ENCODE results near the gene CASR.

DNA sequence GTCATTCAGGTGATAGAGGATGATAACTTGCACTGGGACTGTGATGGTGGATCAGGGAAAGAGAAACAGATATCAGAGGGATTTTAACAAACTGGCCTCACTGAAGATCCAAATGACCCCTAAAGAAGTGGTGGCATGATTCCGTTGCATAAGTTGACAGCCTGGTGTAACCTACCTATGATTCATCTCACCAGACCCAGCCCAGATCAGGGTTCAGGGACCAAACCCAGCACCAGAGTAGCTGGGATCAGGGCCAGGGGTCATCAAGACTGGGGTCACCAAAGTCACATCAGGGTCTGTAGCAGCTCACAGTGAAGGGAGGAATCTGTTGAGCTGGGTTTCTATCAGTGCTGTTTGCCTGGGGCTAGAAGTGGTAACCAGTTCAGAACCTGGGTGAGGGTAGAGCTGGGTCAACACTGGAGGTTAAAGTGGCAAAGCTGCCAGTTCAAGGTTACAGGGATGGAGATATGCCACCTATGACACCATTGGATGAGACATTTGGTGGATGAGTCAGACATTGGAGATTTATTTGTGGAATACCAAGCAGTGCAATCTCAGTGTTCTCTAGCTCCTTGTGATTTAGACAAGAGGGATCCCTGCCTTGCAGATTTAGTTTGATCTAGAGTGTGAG lies 35.9 kb downstream of the CASR start:
- TF ChIP-seq, protein P1, sequence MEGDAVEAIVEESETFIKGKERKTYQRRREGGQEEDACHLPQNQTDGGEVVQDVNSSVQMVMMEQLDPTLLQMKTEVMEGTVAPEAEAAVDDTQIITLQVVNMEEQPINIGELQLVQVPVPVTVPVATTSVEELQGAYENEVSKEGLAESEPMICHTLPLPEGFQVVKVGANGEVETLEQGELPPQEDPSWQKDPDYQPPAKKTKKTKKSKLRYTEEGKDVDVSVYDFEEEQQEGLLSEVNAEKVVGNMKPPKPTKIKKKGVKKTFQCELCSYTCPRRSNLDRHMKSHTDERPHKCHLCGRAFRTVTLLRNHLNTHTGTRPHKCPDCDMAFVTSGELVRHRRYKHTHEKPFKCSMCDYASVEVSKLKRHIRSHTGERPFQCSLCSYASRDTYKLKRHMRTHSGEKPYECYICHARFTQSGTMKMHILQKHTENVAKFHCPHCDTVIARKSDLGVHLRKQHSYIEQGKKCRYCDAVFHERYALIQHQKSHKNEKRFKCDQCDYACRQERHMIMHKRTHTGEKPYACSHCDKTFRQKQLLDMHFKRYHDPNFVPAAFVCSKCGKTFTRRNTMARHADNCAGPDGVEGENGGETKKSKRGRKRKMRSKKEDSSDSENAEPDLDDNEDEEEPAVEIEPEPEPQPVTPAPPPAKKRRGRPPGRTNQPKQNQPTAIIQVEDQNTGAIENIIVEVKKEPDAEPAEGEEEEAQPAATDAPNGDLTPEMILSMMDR (IDR thresholded peaks at IDR 0.05) = no peak
- TF ChIP-seq POLR2AphosphoS5 (IDR thresholded peaks at IDR 0.05) = no peak
